Esophagus squamous epithelium (tissue), 4 donors: Measurements from ENCODE around the gene UGT3A1.

ENCODE experiments used
- POLR2A ChIP-seq, 4 donors: fragments of 450-650 bp; IDR thresholded peaks; one replicate each; pipeline ENCODE4 v1.6.1; 2017; ENCODE audit warnings: antibody characterized with exemption in 4 of 4, mild to moderate bottlenecking in 4 of 4, moderate library complexity in 3 of 4
- TF ChIP-seq, protein P1 (sequence below), 6 experiments: fragments of 450-650 bp in 4 of 6; fragments of 200-600 bp in 2 of 6; sonication (generic) in 2 of 6; IDR thresholded peaks; one replicate each; pipeline ENCODE4 v1.5.1; 2016 to 2019; ENCODE audit warnings: antibody characterized with exemption in 6 of 6, mild to moderate bottlenecking in 4 of 6, moderate library complexity in 4 of 6

DNA sequence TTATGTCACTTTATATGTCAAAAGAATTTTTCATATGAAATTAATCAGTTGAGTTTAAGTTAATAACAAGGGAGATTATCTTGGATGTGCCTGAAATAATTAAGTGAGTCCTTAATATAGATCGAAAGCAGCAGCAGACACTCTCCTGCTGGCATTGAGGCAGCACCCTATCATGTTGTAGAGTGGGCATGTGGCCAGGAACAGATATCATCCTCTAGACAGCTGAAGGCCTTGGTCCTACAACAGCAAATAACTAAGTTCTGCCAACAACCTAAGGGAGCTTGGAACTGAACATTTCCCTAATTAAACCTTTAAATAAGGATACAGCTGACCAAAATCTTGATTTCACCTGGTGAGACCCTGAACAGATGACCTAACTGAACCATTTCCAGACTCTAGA, 25.8 kb upstream of the UGT3A1 start:
- TF ChIP-seq, protein P1, sequence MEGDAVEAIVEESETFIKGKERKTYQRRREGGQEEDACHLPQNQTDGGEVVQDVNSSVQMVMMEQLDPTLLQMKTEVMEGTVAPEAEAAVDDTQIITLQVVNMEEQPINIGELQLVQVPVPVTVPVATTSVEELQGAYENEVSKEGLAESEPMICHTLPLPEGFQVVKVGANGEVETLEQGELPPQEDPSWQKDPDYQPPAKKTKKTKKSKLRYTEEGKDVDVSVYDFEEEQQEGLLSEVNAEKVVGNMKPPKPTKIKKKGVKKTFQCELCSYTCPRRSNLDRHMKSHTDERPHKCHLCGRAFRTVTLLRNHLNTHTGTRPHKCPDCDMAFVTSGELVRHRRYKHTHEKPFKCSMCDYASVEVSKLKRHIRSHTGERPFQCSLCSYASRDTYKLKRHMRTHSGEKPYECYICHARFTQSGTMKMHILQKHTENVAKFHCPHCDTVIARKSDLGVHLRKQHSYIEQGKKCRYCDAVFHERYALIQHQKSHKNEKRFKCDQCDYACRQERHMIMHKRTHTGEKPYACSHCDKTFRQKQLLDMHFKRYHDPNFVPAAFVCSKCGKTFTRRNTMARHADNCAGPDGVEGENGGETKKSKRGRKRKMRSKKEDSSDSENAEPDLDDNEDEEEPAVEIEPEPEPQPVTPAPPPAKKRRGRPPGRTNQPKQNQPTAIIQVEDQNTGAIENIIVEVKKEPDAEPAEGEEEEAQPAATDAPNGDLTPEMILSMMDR (IDR thresholded peaks at IDR 0.05): no peak
- TF ChIP-seq POLR2A (IDR thresholded peaks at IDR 0.05): no peak
